Measurements from ENCODE around the gene MAGEB4.

Gene MAGEB4

DNA sequence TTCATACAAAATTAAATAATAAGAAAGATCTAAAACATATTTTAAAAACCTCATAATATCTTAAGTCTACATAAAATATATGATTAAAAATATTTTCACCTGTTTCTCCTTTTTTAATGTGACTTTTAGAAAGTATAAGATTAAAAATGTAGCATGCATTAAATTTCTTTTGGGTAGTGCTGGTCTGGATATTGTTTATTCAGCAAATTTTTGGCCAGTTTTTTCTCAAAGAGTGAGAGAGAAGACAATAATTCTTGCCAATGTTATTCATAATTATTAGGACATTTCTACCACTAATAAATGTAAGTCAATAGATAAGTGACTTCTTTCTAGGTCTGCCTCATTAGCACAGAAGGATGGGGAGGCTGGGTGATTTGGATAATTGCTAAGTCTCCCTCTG lies 19.2 kb downstream of the MAGEB4 start:
- H3K36me3 Mint-ChIP-seq (ENCODE audit: low read depth) = no peaks in the 10 kb centered on the region
- H3K9me3 Mint-ChIP-seq = no peaks in the 10 kb centered on the region
- no peak overlapping the region for H3K27ac Mint-ChIP-seq
- no peaks in the 10 kb centered on the region for H3K4me1 Mint-ChIP-seq (ENCODE audit: low read depth)
- H3K27me3 Mint-ChIP-seq = peaks cover 4% of the 10 kb centered on the region
- no peak overlapping the region for H3K4me3 Mint-ChIP-seq

- Mint-ChIP-seq H3K36me3 (ENCODE audit: low read depth) (no peaks in the 10 kb centered on the region), H3K4me1 (ENCODE audit: low read depth) (no peaks in the 10 kb centered on the region), H3K4me3 (no peak overlapping the region), H3K27me3 (peaks cover 4% of the 10 kb centered on the region), H3K9me3 (no peaks in the 10 kb centered on the region), H3K27ac (no peak overlapping the region)
Observed at GRCh38 chrX:30262763-30263162, 21.0 kb downstream of the MAGEB4 start.

- no peaks in the 10 kb centered on the region for H3K27me3 Mint-ChIP-seq
- no peaks in the 10 kb centered on the region for H3K4me1 Mint-ChIP-seq (ENCODE audit: low read depth)
- H3K36me3 Mint-ChIP-seq (ENCODE audit: low read depth) = no peaks in the 10 kb centered on the region
- no peak overlapping the region for H3K4me3 Mint-ChIP-seq
- H3K27ac Mint-ChIP-seq = no peak overlapping the region
- no peaks in the 10 kb centered on the region for H3K9me3 Mint-ChIP-seq
Observed at GRCh38 chrX:30270639-30271038, 28.8 kb downstream of the MAGEB4 start.

DNA sequence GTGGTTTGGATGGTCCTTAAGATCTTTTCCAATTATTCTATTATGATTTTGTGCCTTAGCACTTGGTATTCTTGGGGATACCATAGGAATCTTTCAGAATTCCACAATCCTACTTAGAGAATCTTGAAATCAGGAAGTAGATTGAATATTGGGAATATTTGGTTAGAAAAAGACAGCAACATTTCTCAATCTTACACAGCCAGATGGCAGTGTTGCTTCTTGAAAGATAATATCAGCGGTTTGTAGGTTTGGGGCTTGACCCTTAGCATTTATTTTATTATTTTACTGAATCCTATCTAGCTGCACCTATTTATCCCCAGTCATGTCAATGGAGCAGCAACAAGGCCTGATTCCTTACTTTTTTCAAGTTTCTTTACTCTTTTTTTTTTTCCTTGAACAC lies 33.7 kb downstream of the MAGEB4 start:
- Mint-ChIP-seq H3K4me3 (no peak overlapping the region), H3K36me3 (ENCODE audit: low read depth) (no peaks in the 10 kb centered on the region), H3K4me1 (ENCODE audit: low read depth) (no peaks in the 10 kb centered on the region), H3K9me3 (no peaks in the 10 kb centered on the region), H3K27ac (no peak overlapping the region), H3K27me3 (no peaks in the 10 kb centered on the region)

GRCh38 chrX:30278365-30278764 lies 36.6 kb downstream of the MAGEB4 start:
- Mint-ChIP-seq H3K9me3 (no peaks in the 10 kb centered on the region), H3K36me3 (ENCODE audit: low read depth) (no peaks in the 10 kb centered on the region), H3K4me1 (ENCODE audit: low read depth) (no peaks in the 10 kb centered on the region), H3K27ac (no peak overlapping the region), H3K4me3 (no peak overlapping the region), H3K27me3 (no peaks in the 10 kb centered on the region)

GRCh38 chrX:30280428-30280827 lies 38.6 kb downstream of the MAGEB4 start:
- H3K4me1 Mint-ChIP-seq (ENCODE audit: low read depth) = peaks cover 3% of the 10 kb centered on the region

GRCh38 chrX:30282527-30282926 lies 40.7 kb downstream of the MAGEB4 start:
- Mint-ChIP-seq H3K9me3 (no peaks in the 10 kb centered on the region), H3K4me3 (no peak overlapping the region), H3K27ac (no peak overlapping the region), H3K4me1 (ENCODE audit: low read depth) (peaks cover 3% of the 10 kb centered on the region), H3K27me3 (no peaks in the 10 kb centered on the region), H3K36me3 (ENCODE audit: low read depth) (no peaks in the 10 kb centered on the region)

More at GRCh38 chrX:30280428-30280827, 38.6 kb downstream of the MAGEB4 start:
- Mint-ChIP-seq H3K4me3 (no peak overlapping the region), H3K36me3 (ENCODE audit: low read depth) (no peaks in the 10 kb centered on the region), H3K9me3 (no peaks in the 10 kb centered on the region), H3K27me3 (no peaks in the 10 kb centered on the region), H3K27ac (no peak overlapping the region)

DNA sequence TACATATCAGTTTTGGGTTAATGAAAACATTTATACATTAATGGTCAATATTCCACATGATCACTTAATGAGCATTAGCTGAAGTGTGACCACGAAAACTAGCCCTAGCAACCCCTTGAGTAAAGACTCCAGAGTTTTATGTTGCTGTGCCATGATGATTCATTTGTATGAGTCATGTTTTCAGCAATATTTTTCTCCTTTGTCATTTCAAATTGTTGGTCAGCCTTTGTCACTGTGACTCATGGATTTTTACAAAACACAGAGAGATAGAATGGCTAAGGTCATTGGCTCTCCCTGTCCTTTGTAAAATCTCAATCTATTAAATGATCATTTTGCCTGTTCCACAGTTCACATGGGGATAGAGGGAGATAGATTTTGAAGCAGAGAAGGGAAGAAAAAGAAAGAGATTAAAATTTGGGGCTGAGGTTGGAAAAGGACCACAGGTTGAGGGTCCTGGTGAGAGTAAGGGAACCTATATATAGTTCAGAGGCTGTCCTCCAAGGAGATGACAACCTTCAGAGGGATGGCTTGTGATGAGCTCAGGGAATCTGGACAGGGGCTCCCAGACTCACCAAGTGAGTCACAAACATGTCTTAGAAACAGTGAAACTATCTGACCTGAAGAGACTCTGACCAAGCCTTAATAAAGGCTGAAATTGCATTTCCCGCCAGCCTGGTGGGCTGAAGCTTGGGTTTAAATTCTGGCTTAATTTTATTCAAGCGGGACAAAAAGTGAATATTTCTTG lies 41.8 kb downstream of the MAGEB4 start:
- H3K4me1 Mint-ChIP-seq (ENCODE audit: low read depth) = peaks cover 3% of the 10 kb centered on the region
- no peak overlapping the region for H3K27ac Mint-ChIP-seq
- no peaks in the 10 kb centered on the region for H3K36me3 Mint-ChIP-seq (ENCODE audit: low read depth)
- H3K27me3 Mint-ChIP-seq = no peaks in the 10 kb centered on the region
- no peaks in the 10 kb centered on the region for H3K9me3 Mint-ChIP-seq
- H3K4me3 Mint-ChIP-seq = no peak overlapping the region
